Mesenteric fat pad (tissue), 1 donor: Measurements from ENCODE around the gene TIMM23B. TPM values are rescaled to one million over a fixed set of nuclear protein-coding genes. Genes with fewer than 3 reads are reported as not detected.
"Not testable (repeated sequence)": the region's sequence is repeated elsewhere in the genome, so short reads cannot be mapped to it uniquely, and the experiment has no call there.

ENCODE experiments used
- DNase-seq: peaks from one replicate; pipeline ENCODE4 v3.0.0-alpha.2; 2020; ENCODE audit warnings: low spot score
- total RNA-seq: library from RNA; stranded (reverse); fragmentation: NEBNext Ultra II Directional; extraction: Animal tissue kit (Norgen Biotek cat#: 25700); gene quantifications from one replicate; pipeline ENCODE4 v1.2.1, GENCODE V29; 2021
- donor health status: DM: yes; HTN: yes; CAD: no.

TIMM23B gene
- total RNA-seq, 1 donor from 2014 or later: 20.7 TPM

GRCh38 chr10:49972094-49972493 lies 30.2 kb downstream of the TIMM23B start:
- DNase-seq: not testable (repeated sequence)

GRCh38 chr10:49977756-49978155 lies 35.9 kb downstream of the TIMM23B start:
- DNase-seq: not testable (repeated sequence)

GRCh38 chr10:49987207-49987606 lies 45.4 kb downstream of the TIMM23B start:
- not testable (repeated sequence) for DNase-seq

DNA sequence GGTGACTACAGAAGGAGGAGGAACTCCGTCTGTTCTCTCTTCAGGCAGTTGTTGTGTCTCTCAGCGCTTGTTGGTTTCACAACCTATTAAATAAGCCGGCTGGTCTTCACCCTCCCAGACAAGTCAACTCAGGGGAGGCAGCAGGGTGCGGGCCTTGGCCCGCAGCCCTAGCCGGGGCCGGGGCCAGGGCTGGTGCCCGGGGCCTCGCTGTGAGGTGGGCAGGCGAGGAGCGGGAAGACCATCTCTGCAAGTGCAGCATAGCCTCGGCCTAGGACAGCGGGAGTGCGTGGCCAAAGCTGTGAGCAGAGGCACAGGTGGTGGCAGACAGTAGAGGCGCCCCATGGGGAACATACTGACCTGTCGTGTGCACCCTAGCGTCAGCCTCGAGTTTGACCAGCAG lies 46.5 kb downstream of the TIMM23B start, which contains the start of gene AGAP6:
AGAP6 (plus strand) TSS at position 31 of the 400 bp plus-strand sequence; CDS start at position 341, 310 bp downstream.
- not testable (repeated sequence) for DNase-seq

DNA sequence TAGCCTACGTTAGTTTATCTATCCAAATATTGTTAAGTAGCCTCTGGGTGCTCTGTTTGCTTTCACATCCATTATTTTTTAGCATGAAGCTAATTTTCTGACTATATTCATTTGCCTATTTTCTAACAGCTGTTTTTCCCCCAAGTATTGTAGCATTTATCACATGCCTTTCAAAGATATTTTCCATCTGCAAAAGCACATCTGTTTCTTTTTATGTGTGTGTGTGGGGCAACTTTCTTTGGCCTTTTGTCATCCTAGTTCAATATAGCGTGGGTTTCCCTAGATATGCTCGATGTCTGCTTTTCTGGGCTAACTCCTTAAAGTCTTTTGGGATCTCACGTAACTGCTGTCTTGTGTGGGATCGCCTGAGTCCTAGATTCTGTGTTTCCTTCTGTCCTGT lies 53.5 kb downstream of the TIMM23B start:
- not testable (repeated sequence) for DNase-seq

- not testable (repeated sequence) for DNase-seq
Observed at GRCh38 chr10:50014024-50014423, 72.2 kb downstream of the TIMM23B start.

- DNase-seq: not testable (repeated sequence)
Observed at GRCh38 chr10:50015596-50016220, 73.9 kb downstream of the TIMM23B start.

- not testable (repeated sequence) for DNase-seq
Observed at GRCh38 chr10:50016926-50017325, 75.1 kb downstream of the TIMM23B start.

- not testable (repeated sequence) for DNase-seq
Observed at GRCh38 chr10:50017646-50018045, 75.8 kb downstream of the TIMM23B start.

- DNase-seq: not testable (repeated sequence)
Observed at GRCh38 chr10:50019279-50019678, 77.4 kb downstream of the TIMM23B start.

DNA sequence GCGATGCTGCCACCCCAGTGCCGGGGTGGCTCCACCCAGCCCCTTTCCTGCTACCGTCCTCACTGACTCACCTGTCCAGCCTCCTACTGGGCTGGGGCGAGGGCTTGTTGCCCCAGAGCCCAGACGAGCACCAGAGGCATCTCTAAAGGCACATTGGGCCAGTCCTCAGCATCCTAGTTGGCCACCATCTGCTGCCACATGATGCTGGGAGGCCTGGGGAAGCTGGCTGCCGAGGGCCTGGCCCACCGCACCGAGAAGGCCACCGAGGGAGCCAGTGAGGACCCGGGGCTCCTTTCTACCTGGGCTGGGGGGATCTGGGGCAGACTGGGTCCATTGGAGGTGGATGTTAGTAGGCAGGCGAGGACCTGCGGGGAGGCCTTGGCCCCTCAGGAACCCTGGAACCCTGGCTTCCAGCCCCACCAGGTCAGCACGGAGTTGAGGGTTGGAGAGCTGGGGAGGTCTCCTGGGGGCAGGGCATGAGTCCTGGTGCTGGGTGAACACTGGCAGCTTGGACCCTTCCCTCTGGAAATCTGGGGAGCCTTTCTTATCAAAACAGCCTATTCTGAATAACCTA lies 78.7 kb downstream of the TIMM23B start:
- DNase-seq: not testable (repeated sequence)

DNA sequence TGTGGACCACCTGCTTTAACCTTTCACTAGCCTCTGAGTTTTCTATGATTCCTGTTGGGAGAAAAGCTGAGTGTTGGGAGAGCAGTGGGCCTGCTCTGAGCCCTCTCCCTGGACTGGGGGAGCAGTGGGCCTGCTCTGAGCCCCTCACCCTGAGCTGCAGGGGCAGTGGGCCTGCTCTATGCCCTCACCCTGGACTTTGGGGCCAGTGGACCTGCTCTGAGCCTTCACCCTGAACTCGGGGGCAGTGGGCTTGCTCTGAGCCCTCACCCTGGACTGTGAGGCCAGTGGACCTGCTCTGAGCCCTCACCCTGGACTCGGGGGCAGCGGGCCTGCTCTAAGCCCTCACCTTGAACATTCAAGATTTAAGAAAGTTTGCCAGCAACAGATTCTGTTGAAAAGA lies 79.8 kb downstream of the TIMM23B start:
- no peak for DNase-seq

Other genes with a start within 250 kb of the TIMM23B start
- gene OGDHL, start 179.7 kb upstream of the TIMM23B start, total RNA-seq: not detected
- 22.3 TPM for gene PARG, start within 50 bp of the TIMM23B start, total RNA-seq
- gene AGAP6, start 46.4 kb downstream of the TIMM23B start, total RNA-seq: 15.0 TPM
- gene WASHC2A, start 125.9 kb downstream of the TIMM23B start, total RNA-seq: 42.3 TPM